GM12878 (cell line): ENCODE measurements around the gene PGM3. TPM values are rescaled to one million over a fixed set of nuclear protein-coding genes. Genes with fewer than 3 reads are reported as not detected.

ENCODE experiments used
- ATAC-seq: fragments of 200-7000 bp; cut with Tn5 transposase; 3 replicates; pipeline ENCODE4 v1.9.1; 2020; ENCODE audit warnings: mild to moderate bottlenecking, moderate library complexity
- BruUV-seq: library from RNA; stranded (reverse); fragments of 400-500 nt; replicated peaks from 2 replicates; lab custom pipeline; 2021; lab: Mats Ljungman, UMichigan
- CTCF ChIA-PET: fragments of 300-600 bp; sonication (Branson Sonifier 250); formaldehyde crosslinking; extraction: SDS; loops from one replicate; lab custom pipeline; 2021; ENCODE audit warnings: inconsistent platforms; lab: Yijun Ruan, JAX
- POLR2A ChIA-PET: fragments of 350-600 bp; formaldehyde crosslinking; extraction: SDS; loops from one replicate; lab custom pipeline; 2021; ENCODE audit warnings: inconsistent platforms; lab: Charles Lee
- RAD21 ChIA-PET: fragments of 300-600 bp; sonication (Branson Sonifier 250); formaldehyde crosslinking; loops from one replicate; lab custom pipeline; 2023; ENCODE audit warnings: antibody characterized with exemption; ENCODE audit not compliant: unreplicated experiment; lab: Charles Lee
- SMC1A ChIA-PET: fragments of 300-600 bp; sonication (Branson Sonifier 250); formaldehyde crosslinking; loops from one replicate; lab custom pipeline; 2023; ENCODE audit not compliant: unreplicated experiment, uncharacterized antibody; lab: Charles Lee
- DNase-seq: peaks from one replicate; pipeline ENCODE4 v3.0.0-alpha.2; 2011; ENCODE audit warnings: low read depth, low spot score
- FAIRE-seq: peaks from 3 replicates; lab custom pipeline; 2011; peaks lifted over from hg19 to GRCh38; lab: Jason Lieb, UNC
- H2AFZ ChIP-seq: 2 replicates; pipeline ENCODE4 v1.6.0; 2011; ENCODE audit warnings: low read depth, low read length, control low read depth; ENCODE audit not compliant: control insufficient read depth
- H3K27ac ChIP-seq: 2 replicates; pipeline ENCODE4 v1.5.1; 2011; ENCODE audit warnings: control low read depth; ENCODE audit not compliant: control insufficient read depth, insufficient read depth
- H3K27me3 ChIP-seq, 2 experiments: replicated peaks in 1 of 2; 2 replicates each; pipeline versions ENCODE4 v1.6.0 to v1.6.1; 2011; ENCODE audit warnings: low read length in 1 of 2; ENCODE audit not compliant: control insufficient read depth in 2 of 2, insufficient read depth in 2 of 2
- H3K36me3 ChIP-seq, 2 experiments: 2 replicates each; pipeline ENCODE4 v1.5.1; 2011; ENCODE audit warnings: low read length in 1 of 2; ENCODE audit not compliant: control insufficient read depth in 2 of 2, insufficient read depth in 2 of 2
- H3K4me1 ChIP-seq: 2 replicates; pipeline ENCODE4 v1.6.1; 2011; ENCODE audit warnings: mild to moderate bottlenecking, low read length, moderate library complexity, mixed read lengths; ENCODE audit not compliant: control insufficient read depth, insufficient read depth
- H3K4me2 ChIP-seq: 2 replicates; pipeline ENCODE4 v1.6.0; 2011; ENCODE audit warnings: control low read depth; ENCODE audit not compliant: control insufficient read depth, insufficient read depth
- H3K4me3 ChIP-seq: fragments of 200-600 bp; sonication (generic); 2 replicates; pipeline ENCODE4 v1.5.1; 2016
- H3K79me2 ChIP-seq: 2 replicates; pipeline ENCODE4 v1.6.0; 2011; ENCODE audit warnings: low read length; ENCODE audit not compliant: control insufficient read depth, insufficient read depth
- H3K9ac ChIP-seq: 2 replicates; pipeline ENCODE4 v1.8.0; 2011; ENCODE audit warnings: low read length, control low read depth, mixed read lengths; ENCODE audit not compliant: control insufficient read depth, insufficient read depth
- H3K9me3 ChIP-seq: replicated peaks from 3 replicates; pipeline ENCODE4 v1.5.1; 2011; ENCODE audit warnings: mild to moderate bottlenecking, low read length; ENCODE audit not compliant: control insufficient read depth, insufficient read depth
- H4K20me1 ChIP-seq: 2 replicates; pipeline ENCODE4 v1.6.0; 2011; ENCODE audit not compliant: control insufficient read depth, insufficient read depth
- ATF3 ChIP-seq: IDR thresholded peaks from 2 replicates; pipeline ENCODE4 v1.6.1; 2011; ENCODE audit warnings: low read depth, mild to moderate bottlenecking, low read length, moderate library complexity, borderline replicate concordance; ENCODE audit errors: extremely low read depth
- BHLHE40 ChIP-seq, 2 experiments: fragments of 450-650 bp in 1 of 2; IDR thresholded peaks; 2 replicates each; pipeline ENCODE4 v1.6.1; 2011 to 2017; ENCODE audit warnings: low read depth in 2 of 2, borderline replicate concordance in 1 of 2, improper control_type of control experiment in 1 of 2, low read length in 1 of 2, mild to moderate bottlenecking in 1 of 2
- CHD2 ChIP-seq: IDR thresholded peaks from 2 replicates; pipeline ENCODE4 v1.6.1; 2011; ENCODE audit warnings: low read depth, low read length, improper control_type of control experiment, borderline replicate concordance
- E2F8 ChIP-seq: fragments of 450-650 bp; IDR thresholded peaks from 2 replicates; pipeline ENCODE4 v1.6.1; 2018; ENCODE audit warnings: mild to moderate bottlenecking, low read depth, moderate library complexity; ENCODE audit not compliant: partially characterized antibody
- ETV6 ChIP-seq, 2 experiments: fragments of 450-650 bp in 1 of 2; IDR thresholded peaks in 1 of 2; conservative IDR thresholded peaks in 1 of 2; 2 replicates each; pipeline ENCODE4 v1.6.1; 2014; ENCODE audit warnings: antibody characterized with exemption in 1 of 2, borderline replicate concordance in 1 of 2, low read depth in 1 of 2, mild to moderate bottlenecking in 1 of 2, moderate library complexity in 1 of 2
- LARP7 ChIP-seq: fragments of 450-650 bp; IDR thresholded peaks from 2 replicates; pipeline ENCODE4 v1.6.1; 2017; ENCODE audit warnings: mild to moderate bottlenecking
- NBN ChIP-seq: fragments of 450-650 bp; IDR thresholded peaks from 2 replicates; pipeline ENCODE4 v1.6.1; 2016
- NFXL1 ChIP-seq: fragments of 450-650 bp; IDR thresholded peaks from 2 replicates; pipeline ENCODE4 v1.6.1; 2017; ENCODE audit warnings: antibody characterized with exemption, mild to moderate bottlenecking, borderline replicate concordance
- PBX3 ChIP-seq: IDR thresholded peaks from 2 replicates; pipeline ENCODE4 v1.6.1; 2011; ENCODE audit warnings: mild to moderate bottlenecking, low read depth, low read length, moderate library complexity; ENCODE audit not compliant: insufficient replicate concordance
- PML ChIP-seq: IDR thresholded peaks from 2 replicates; pipeline ENCODE4 v1.6.1; 2012; ENCODE audit warnings: low read length, inconsistent platforms
- RAD21 ChIP-seq: IDR thresholded peaks from 2 replicates; pipeline ENCODE4 v1.6.1; 2011; ENCODE audit warnings: mild to moderate bottlenecking, low read depth, low read length, moderate library complexity; ENCODE audit not compliant: insufficient read depth
- RELB ChIP-seq: fragments of 450-650 bp; IDR thresholded peaks from 2 replicates; pipeline ENCODE4 v1.6.1; 2017; ENCODE audit warnings: low read depth, mild to moderate bottlenecking, moderate library complexity
- SP1 ChIP-seq: IDR thresholded peaks from one replicate; pipeline ENCODE4 v1.6.1; 2011; ENCODE audit warnings: low read depth, low read length
- TARDBP ChIP-seq: IDR thresholded peaks from 2 replicates; pipeline ENCODE4 v1.6.1; 2016; ENCODE audit warnings: borderline replicate concordance
- USF2 ChIP-seq: IDR thresholded peaks from 2 replicates; pipeline ENCODE4 v1.6.1; 2011; ENCODE audit warnings: low read depth, low read length, improper control_type of control experiment, borderline replicate concordance
- YBX1 ChIP-seq: fragments of 450-650 bp; IDR thresholded peaks from 2 replicates; pipeline ENCODE4 v1.6.1; 2016; ENCODE audit warnings: antibody characterized with exemption
- ZNF24 ChIP-seq: fragments of 450-650 bp; IDR thresholded peaks from 2 replicates; pipeline ENCODE4 v1.6.1; 2017; ENCODE audit warnings: antibody characterized with exemption, mild to moderate bottlenecking
- WGBS: methylation state at CpG from one replicate; pipeline ENCODE4 v1.1.6; 2016; ENCODE audit warnings: low lambda C conversion rate; ENCODE audit not compliant: insufficient replicate concordance, insufficient coverage; ENCODE audit errors: missing lambda C conversion rate; 5-methylcytosine and 5-hydroxymethylcytosine counted together
- in situ Hi-C: fragments of 300-500 bp; cut with MboI; formaldehyde crosslinking; loops from 9 replicates; pipeline ENCODE4 v1.14.3; 2018; ENCODE audit warnings: mixed read lengths
- intact Hi-C: fragments of 100-400 bp; cut with micrococcal nuclease; formaldehyde crosslinking; loops from one replicate; pipeline ENCODE4 v1.14.2; 2022; ENCODE audit not compliant: unreplicated experiment
- polyA plus RNA-seq, 11 experiments: library from polyadenylated mRNA; depleted of rRNA in 4 of 11; unstranded in 6 of 11; stranded (reverse) in 5 of 11; fragments of >200 nt; fragmentation: Nextera tagmentation in 4 of 11; fragmentation: Illumina TruSeq in 1 of 11; extraction: Ambion mirVana in 4 of 11; extraction: Trizol in 1 of 11; gene quantifications; 1 replicate in 1 of 11; 2 replicates in 10 of 11; pipeline versions ENCODE4 v1.2.1 to v1.2.3, GENCODE V29; 2011 to 2016; ENCODE audit warnings: inconsistent platforms in 2 of 11, missing spikeins in 2 of 11, low read depth in 1 of 11
- total RNA-seq, 4 experiments: library from RNA; depleted of rRNA in 3 of 4; stranded (reverse); fragments of >200 nt in 3 of 4; fragmentation: Illumina TruSeq in 1 of 4; extraction: Trizol in 1 of 4; gene quantifications; 2 replicates each; pipeline versions ENCODE4 v1.2.1 to v1.2.3, GENCODE V29; 2013 to 2021

The PGM3 gene
- total and polyA plus RNA-seq, 10 of the 15 experiments (the other 5 are each of a cell fraction or from before 2014, with no cell fraction given) = 13.0 to 36.0 (median 24.6) TPM

GRCh38 chr6:83185096-83185495 lies 8.0 kb downstream of the PGM3 start:
- RAD21 ChIA-PET = interaction anchor here (4.4 kb wide), 1 partner anchor 118 kb away, joined by 19 read pairs; the partner anchor contains the start of genes DOP1A and UBE3D
- ATAC-seq (no peak), FAIRE-seq (no peak), DNase-seq (no peak)
- H3K4me1 ChIP-seq = no peaks in the 10 kb centered on the region
- H3K9ac ChIP-seq = no peak overlapping the region
- no peak overlapping the region for H2AFZ ChIP-seq
- SMC1A ChIA-PET = interaction anchor here (0.6 to 12.1 kb wide), 3 partner anchors 9 to 116 kb away, joined by 3 to 108 read pairs (median 4); partner anchors contain the start of genes DOP1A and UBE3D
- WGBS = 100% methylated on average over 2 of the region's 2 CpGs
- peaks cover 7% of the 10 kb centered on the region for H3K79me2 ChIP-seq
- in situ Hi-C loops = no loop called here
- H4K20me1 ChIP-seq = no peaks in the 10 kb centered on the region
- no peaks in the 10 kb centered on the region for H3K27me3 ChIP-seq
- no peak overlapping the region for H3K27ac ChIP-seq
- peaks cover 2 to 17% of the 10 kb centered on the region in 2 experiments; a peak in 3 of 4 replicates for H3K36me3 ChIP-seq
- H3K4me2 ChIP-seq = no peak overlapping the region
- no peak overlapping the region for H3K4me3 ChIP-seq
- no TSS peak for BruUV-seq
- POLR2A ChIA-PET = no interaction called here
- H3K9me3 ChIP-seq = no peaks in the 10 kb centered on the region
- intact Hi-C loops = no loop called here
- CTCF ChIA-PET = interaction anchor here (0.9 to 19.2 kb wide), 5 partner anchors 11 to 119 kb away, joined by 3 to 195 read pairs (median 4); partner anchors contain the start of genes DOP1A and UBE3D
- TF ChIP-seq ETV6 (conservative IDR thresholded peaks at IDR 0.05 in 1 of 2, IDR thresholded peaks at IDR 0.05 in 1 of 2; ENCODE audit: borderline replicate concordance in 1 of 2, low read depth in 1 of 2) = no peak
- TF ChIP-seq CHD2 = no peak
- no peak for TF ChIP-seq PML
- TF ChIP-seq YBX1 = no peak
- TF ChIP-seq USF2 = no peak
- TF ChIP-seq BHLHE40 (IDR thresholded peaks at IDR 0.05; ENCODE audit: borderline replicate concordance in 1 of 2, low read depth in 2 of 2, low read length in 1 of 2) = no peak
- TF ChIP-seq PBX3 = no peak
- TF ChIP-seq NBN = no peak
- TF ChIP-seq RAD21 = no peak
- no peak for TF ChIP-seq RELB
- TF ChIP-seq E2F8 = no peak
- TF ChIP-seq LARP7 = no peak
- TF ChIP-seq NFXL1 = no peak
- TF ChIP-seq SP1 = no peak
- TF ChIP-seq ATF3 = no peak
- TF ChIP-seq TARDBP = no peak
- no peak for TF ChIP-seq ZNF24
